Lower lobe of right lung (tissue), 2 donors: ENCODE measurements around the gene LIPG. TPM values are rescaled to one million over a fixed set of nuclear protein-coding genes. Genes with fewer than 3 reads are reported as not detected.

ENCODE experiments used
- ATAC-seq, 2 donors: fragments of 200-7000 bp; cut with Tn5 transposase; one replicate each; pipeline ENCODE4 v1.9.1; 2020 to 2022; ENCODE audit warnings: mild to moderate bottlenecking in 2 of 2, moderate library complexity in 2 of 2
- DNase-seq: peaks from one replicate; pipeline ENCODE4 v3.0.0-alpha.2; 2020
- H3K27ac ChIP-seq: fragments of 200-600 bp; one replicate; pipeline ENCODE4 v1.8.0; 2022
- H3K27me3 ChIP-seq: fragments of 200-600 bp; one replicate; pipeline ENCODE4 v1.8.0; 2022; ENCODE audit warnings: low read depth
- H3K36me3 ChIP-seq: fragments of 200-600 bp; one replicate; pipeline ENCODE4 v1.8.0; 2022; ENCODE audit warnings: mild to moderate bottlenecking
- H3K4me1 ChIP-seq: fragments of 200-600 bp; one replicate; pipeline ENCODE4 v1.8.0; 2022
- H3K4me3 ChIP-seq: fragments of 200-600 bp; one replicate; pipeline ENCODE4 v1.8.0; 2022; ENCODE audit warnings: mild to moderate bottlenecking
- H3K9me3 ChIP-seq: fragments of 200-600 bp; one replicate; pipeline ENCODE4 v1.8.0; 2022
- intact Hi-C: fragments of 100-400 bp; cut with DNase I; formaldehyde crosslinking; loops from one replicate; pipeline ENCODE4 v1.11.0; 2022
- total RNA-seq: library from RNA; stranded (reverse); fragmentation: NEBNext Ultra II Directional; extraction: Animal tissue kit (Norgen Biotek cat#: 25700); gene quantifications from one replicate; pipeline ENCODE4 v1.2.1, GENCODE V29; 2021
- TF ChIP-seq, protein P1 (sequence below): fragments of 200-600 bp; IDR thresholded peaks from one replicate; pipeline ENCODE4 v1.8.0; 2022; ENCODE audit warnings: antibody characterized with exemption, mild to moderate bottlenecking
- donor health status: DM: no; HTN: yes; CAD: no; lungs with severe emphysema.

LIPG gene
- total RNA-seq, 1 donor from 2014 or later: 3.7 TPM

DNA sequence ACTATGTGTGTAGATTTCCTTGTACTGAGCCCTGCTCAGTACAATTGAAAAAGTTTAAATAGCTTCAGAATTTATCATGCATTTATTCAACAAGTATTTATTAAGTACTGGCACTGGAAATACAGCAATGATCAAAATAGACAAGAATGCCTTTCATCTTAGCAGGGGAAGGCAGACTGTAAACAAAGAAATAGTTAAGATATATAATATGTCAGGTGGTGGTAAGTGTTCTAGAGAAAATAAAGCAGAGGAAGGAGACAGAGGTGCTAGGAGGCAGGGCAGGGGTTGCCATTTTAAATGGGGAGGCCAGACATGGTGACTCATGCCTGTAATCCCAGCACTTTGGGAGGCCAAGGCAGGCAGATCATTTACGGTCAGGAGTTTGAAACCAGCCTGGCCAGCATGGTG, 13.6 kb upstream of the LIPG start:
- Histone ChIP-seq H3K4me1 (no peaks in the 10 kb centered on the region), H3K27ac (no peak overlapping the region), H3K9me3 (no peaks in the 10 kb centered on the region), H3K4me3 (no peak overlapping the region), H3K27me3 (no peaks in the 10 kb centered on the region), H3K36me3 (no peaks in the 10 kb centered on the region)
- TF ChIP-seq, protein P1, sequence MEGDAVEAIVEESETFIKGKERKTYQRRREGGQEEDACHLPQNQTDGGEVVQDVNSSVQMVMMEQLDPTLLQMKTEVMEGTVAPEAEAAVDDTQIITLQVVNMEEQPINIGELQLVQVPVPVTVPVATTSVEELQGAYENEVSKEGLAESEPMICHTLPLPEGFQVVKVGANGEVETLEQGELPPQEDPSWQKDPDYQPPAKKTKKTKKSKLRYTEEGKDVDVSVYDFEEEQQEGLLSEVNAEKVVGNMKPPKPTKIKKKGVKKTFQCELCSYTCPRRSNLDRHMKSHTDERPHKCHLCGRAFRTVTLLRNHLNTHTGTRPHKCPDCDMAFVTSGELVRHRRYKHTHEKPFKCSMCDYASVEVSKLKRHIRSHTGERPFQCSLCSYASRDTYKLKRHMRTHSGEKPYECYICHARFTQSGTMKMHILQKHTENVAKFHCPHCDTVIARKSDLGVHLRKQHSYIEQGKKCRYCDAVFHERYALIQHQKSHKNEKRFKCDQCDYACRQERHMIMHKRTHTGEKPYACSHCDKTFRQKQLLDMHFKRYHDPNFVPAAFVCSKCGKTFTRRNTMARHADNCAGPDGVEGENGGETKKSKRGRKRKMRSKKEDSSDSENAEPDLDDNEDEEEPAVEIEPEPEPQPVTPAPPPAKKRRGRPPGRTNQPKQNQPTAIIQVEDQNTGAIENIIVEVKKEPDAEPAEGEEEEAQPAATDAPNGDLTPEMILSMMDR: no peak
- ATAC-seq: no peak
- DNase-seq: no peak
- intact Hi-C loops: no loop called here

DNA sequence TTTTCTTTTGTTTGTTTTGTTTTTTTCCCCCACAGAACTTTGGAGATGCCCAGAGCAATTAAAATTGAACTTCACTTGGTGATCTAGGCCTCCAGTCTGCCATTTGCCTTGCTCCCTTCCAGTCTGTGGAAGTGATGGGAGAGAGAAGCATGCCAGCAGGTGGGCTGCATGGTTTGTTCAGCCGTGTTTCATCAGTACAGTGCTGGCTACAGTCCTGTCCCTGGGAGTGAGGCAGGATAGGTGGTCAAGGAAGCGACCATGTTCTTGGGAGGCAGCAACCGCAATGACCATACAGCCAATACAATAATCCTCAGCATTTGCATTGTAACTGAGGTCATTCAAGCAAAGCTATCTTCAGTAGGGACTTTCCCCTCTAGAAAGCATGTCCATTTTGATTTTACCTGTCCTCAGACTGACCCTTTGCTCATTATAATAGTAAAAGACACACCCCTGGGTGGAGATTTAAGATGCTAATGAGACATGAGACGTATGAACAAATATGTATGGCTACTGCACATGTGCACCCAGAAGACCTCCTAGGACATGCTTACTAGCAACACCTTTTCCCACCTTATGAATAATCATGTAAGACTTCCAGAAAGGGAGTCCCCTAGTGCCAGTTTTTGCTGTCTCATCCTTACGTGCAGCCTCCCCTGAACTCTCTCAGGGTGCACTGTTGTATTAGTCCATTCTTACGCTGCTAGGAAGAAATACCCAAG, 11.1 kb upstream of the LIPG start:
- no peak for ATAC-seq
- no peaks in the 10 kb centered on the region for H3K27me3 ChIP-seq
- intact Hi-C loops: no loop called here
- H3K36me3 ChIP-seq: no peaks in the 10 kb centered on the region
- no peaks in the 10 kb centered on the region for H3K4me1 ChIP-seq
- no peak overlapping the region for H3K4me3 ChIP-seq
- TF ChIP-seq, protein P1: no peak
- DNase-seq: no peak
- no peak overlapping the region for H3K27ac ChIP-seq
- no peaks in the 10 kb centered on the region for H3K9me3 ChIP-seq

DNA sequence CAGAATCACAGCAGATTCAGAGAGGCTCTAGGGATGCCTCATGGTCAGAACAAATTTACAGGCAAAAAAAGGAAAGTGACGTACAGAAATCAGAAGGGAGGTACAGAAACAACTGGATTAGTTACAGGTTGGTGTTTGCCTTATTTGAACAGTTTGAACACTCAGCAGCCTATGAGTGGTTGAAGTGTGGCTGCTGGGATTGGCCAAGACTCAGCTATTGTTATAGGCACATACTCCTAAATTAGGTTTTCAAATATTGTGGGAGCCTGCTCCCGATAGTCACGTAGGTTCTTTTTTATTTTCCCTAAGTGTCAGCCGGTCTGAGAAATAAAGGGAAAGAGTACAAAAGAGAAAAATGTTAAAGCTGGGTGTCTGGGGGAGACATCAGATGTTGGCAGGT, 8.9 kb upstream of the LIPG start:
- Histone ChIP-seq H3K27ac (no peak overlapping the region), H3K4me3 (no peak overlapping the region), H3K27me3 (no peaks in the 10 kb centered on the region), H3K9me3 (no peaks in the 10 kb centered on the region), H3K36me3 (no peaks in the 10 kb centered on the region), H3K4me1 (no peaks in the 10 kb centered on the region)
- ATAC-seq (no peak), DNase-seq (no peak)
- intact Hi-C loops: no loop called here
- TF ChIP-seq, protein P1: no peak

DNA sequence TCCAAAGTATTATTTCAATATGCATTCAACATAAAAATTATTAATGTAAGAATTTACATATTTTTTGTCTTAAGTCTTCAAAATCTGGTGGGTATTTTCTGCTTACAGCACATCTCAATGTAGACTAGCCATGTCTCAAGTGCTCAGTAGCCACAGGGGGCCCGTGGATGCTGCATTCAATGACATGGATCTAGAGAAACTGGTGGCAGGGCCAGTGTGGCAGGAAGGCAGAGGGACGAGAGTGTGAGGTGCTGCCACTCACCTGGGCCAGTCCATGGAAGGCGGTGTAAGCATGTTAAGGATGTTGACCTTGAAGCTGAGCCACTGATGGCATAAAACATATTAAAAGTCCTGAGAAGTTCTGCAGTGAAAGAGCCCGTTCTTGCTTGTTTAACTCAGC, 6.2 kb upstream of the LIPG start:
- H3K36me3 ChIP-seq: no peaks in the 10 kb centered on the region
- intact Hi-C loops: no loop called here
- DNase-seq (no peak), ATAC-seq (no peak)
- H3K9me3 ChIP-seq: no peaks in the 10 kb centered on the region
- H3K4me3 ChIP-seq: no peak overlapping the region
- TF ChIP-seq, protein P1: no peak
- H3K27ac ChIP-seq: no peak overlapping the region
- H3K27me3 ChIP-seq: peaks cover 7% of the 10 kb centered on the region
- peaks cover 3% of the 10 kb centered on the region for H3K4me1 ChIP-seq

DNA sequence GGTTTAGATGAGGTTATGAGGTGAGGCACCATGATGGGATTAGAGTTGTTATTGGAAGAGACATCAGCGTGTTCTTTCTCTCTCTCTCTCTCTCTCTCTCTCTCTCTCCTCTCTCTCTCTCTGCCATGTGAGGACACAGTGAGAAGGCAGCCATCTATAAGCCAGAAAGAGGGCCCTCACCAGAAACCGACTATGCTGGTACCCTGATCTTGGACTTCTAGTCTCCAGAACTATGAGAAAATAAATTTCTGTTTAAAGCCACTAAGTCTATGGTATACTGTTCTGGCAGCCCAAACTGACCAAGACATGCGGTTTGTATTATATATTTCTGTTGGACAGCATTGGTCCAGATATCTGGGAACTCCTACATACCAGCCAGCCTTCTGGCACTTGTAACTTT, 3.5 kb upstream of the LIPG start:
- H3K4me3 ChIP-seq: no peak overlapping the region

More for the DNA sequence above, 3.5 kb upstream of the LIPG start:
- Histone ChIP-seq H3K36me3 (no peaks in the 10 kb centered on the region), H3K9me3 (no peaks in the 10 kb centered on the region), H3K27me3 (peaks cover 27% of the 10 kb centered on the region), H3K27ac (no peak overlapping the region), H3K4me1 (peaks cover 29% of the 10 kb centered on the region)
- ATAC-seq: no peak
- TF ChIP-seq, protein P1: no peak
- intact Hi-C loops: no loop called here
- DNase-seq: no peak
